Inflammatory macrophage treated with lipopolysaccharide for 4 hours (primary cell): ENCODE data around the gene LEMD1.
A peak's percentile ranks its signal among the peaks of the same experiment; 100 is the strongest.
"Not testable (repeated sequence)": the region's sequence is repeated elsewhere in the genome, so short reads cannot be mapped to it uniquely, and the experiment has no call there.

Experiments
- DNase-seq: peaks from one replicate; pipeline ENCODE4 v3.0.0-alpha.2; 2020

The LEMD1 gene

GRCh38 chr1:205445646-205445935, 23.7 kb upstream of the LEMD1 start:
- no peak for DNase-seq

GRCh38 chr1:205444931-205445645, 23.2 kb upstream of the LEMD1 start:
- DNase-seq, result no peak

- DNase-seq, result no peak
These were observed 22.6 kb upstream of the LEMD1 start for GRCh38 chr1:205444300-205444930.

- DNase-seq, result no peak
These were observed 21.9 kb upstream of the LEMD1 start for GRCh38 chr1:205443585-205444299.

- DNase-seq, result no peak
These were observed 20.3 kb upstream of the LEMD1 start for GRCh38 chr1:205442051-205442725.

- no peak for DNase-seq
These were observed 19.8 kb upstream of the LEMD1 start for GRCh38 chr1:205441716-205442050.

GRCh38 chr1:205441318-205441633, 19.4 kb upstream of the LEMD1 start:
- DNase-seq, result no peak

GRCh38 chr1:205440476-205441317, 18.8 kb upstream of the LEMD1 start:
- DNase-seq, result peak; percentile 54

GRCh38 chr1:205440121-205440475, 18.2 kb upstream of the LEMD1 start:
- DNase-seq, result no peak

- DNase-seq, result peak; percentile 40
These were observed 16.6 kb upstream of the LEMD1 start for GRCh38 chr1:205438213-205439158.

GRCh38 chr1:205437570-205437969, 15.7 kb upstream of the LEMD1 start:
- DNase-seq, result no peak

GRCh38 chr1:205436776-205437410, 15.0 kb upstream of the LEMD1 start:
- peak; percentile 36 for DNase-seq

- DNase-seq, result no peak
These were observed 14.0 kb upstream of the LEMD1 start for GRCh38 chr1:205435578-205436573.

- DNase-seq, result no peak
These were observed 12.9 kb upstream of the LEMD1 start for GRCh38 chr1:205434738-205435137.

- DNase-seq, result not testable (repeated sequence)
These were observed 10.8 kb upstream of the LEMD1 start for GRCh38 chr1:205432692-205433091.

- no peak for DNase-seq
These were observed 10.3 kb upstream of the LEMD1 start for GRCh38 chr1:205432116-205432515.

- peak; percentile 28 for DNase-seq
These were observed 8.9 kb upstream of the LEMD1 start for GRCh38 chr1:205430696-205431305.

GRCh38 chr1:205429762-205430695, 8.2 kb upstream of the LEMD1 start:
- DNase-seq, result no peak
